GM10266 (cell line): Measurements from ENCODE around the gene JUND.
"Not testable (repeated sequence)": the region's sequence is repeated elsewhere in the genome, so short reads cannot be mapped to it uniquely, and the experiment has no call there.

Experiments
- DNase-seq: peaks from one replicate; pipeline ENCODE4 v3.0.0; 2012; ENCODE audit errors: extremely low spot score
- TF ChIP-seq, protein P1 (sequence below): IDR thresholded peaks from 2 replicates; pipeline ENCODE4 v1.5.1; 2012; ENCODE audit warnings: mild to moderate bottlenecking, low read depth; ENCODE audit not compliant: control insufficient read depth, insufficient read depth; ENCODE audit errors: missing control alignments

The JUND gene

DNA sequence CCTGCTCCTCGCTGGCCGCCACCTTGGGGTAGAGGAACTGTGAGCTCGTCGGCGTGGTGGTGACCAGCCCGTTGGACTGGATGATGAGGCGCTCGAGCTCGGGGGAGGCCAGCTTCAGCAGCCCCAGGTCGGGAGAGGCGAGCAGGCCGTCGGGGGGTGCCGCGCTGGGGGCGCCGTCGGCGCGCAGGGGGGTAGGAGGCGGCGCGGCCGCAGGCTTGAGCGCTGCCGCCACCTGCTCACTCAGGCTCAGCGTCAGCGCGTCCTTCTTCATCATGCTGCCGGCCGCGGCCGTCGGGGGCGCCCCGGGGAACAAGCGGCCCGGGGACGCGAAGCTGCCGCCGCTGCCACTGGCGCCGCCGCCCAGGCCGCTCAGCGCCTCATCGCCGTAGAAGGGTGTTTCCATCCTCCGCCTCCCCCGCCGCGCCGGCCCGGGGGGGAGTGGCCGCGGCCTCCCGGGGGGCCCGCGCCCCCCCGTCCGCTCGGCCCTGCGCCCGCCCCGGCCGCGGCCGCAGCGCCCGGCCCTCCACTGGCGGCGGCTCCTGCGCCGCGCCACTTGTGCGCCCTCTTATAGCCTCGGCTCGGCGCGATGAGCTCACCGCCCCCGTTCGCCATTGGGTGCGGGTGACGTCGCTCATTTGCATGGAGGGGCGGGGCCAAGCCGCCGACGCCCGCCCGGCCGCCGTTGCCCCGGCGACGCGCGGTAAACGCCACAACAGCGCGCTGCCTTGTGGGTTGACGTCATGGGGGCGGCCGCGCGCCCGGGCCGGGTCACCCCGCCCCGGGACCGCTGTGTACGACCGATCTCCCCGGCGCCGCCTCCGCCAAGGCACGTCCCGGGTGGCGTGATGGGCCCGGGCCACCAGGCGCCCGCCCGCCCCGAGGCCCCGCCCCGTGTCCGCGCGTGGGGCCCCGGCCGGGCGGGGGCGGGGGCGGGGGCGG is at the start of gene JUND:
TSS of gene JUND (minus strand) at position 541 of the 939 bp plus-strand sequence. CDS start at position 403, 138 bp downstream.
- TF ChIP-seq, protein P1, sequence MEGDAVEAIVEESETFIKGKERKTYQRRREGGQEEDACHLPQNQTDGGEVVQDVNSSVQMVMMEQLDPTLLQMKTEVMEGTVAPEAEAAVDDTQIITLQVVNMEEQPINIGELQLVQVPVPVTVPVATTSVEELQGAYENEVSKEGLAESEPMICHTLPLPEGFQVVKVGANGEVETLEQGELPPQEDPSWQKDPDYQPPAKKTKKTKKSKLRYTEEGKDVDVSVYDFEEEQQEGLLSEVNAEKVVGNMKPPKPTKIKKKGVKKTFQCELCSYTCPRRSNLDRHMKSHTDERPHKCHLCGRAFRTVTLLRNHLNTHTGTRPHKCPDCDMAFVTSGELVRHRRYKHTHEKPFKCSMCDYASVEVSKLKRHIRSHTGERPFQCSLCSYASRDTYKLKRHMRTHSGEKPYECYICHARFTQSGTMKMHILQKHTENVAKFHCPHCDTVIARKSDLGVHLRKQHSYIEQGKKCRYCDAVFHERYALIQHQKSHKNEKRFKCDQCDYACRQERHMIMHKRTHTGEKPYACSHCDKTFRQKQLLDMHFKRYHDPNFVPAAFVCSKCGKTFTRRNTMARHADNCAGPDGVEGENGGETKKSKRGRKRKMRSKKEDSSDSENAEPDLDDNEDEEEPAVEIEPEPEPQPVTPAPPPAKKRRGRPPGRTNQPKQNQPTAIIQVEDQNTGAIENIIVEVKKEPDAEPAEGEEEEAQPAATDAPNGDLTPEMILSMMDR, result peak; percentile 21

DNA sequence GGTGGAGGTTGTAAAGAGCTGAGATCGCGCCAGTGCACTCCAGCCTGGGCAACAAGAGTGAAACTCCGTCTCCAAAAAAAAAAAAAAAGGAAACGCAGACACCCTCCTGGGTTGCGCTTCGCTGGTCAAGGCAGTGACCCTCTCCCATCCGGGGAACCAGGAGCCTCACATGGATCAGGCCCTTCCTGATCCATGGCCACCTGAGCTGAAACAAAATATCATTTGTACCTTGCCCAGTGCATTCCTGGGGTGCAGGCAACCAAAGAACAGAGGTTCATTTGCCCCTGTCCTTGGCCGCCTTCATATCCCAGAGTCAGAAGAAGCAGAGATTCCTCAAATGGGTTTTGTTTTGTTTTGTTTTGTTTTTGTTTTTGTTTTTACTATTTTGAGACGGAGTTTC is 49.4 kb upstream of the JUND start:
- TF ChIP-seq, protein P1, result no peak
- no peak for DNase-seq

More for the DNA sequence above, at the start of gene JUND:
- DNase-seq, result peak; percentile 100

GRCh38 chr19:18329035-18329376 is 47.6 kb upstream of the JUND start:
- DNase-seq, result no peak
- TF ChIP-seq, protein P1, result no peak

GRCh38 chr19:18328340-18329034 is 47.1 kb upstream of the JUND start:
- TF ChIP-seq, protein P1, result peak; percentile 84
- peak; percentile 96 for DNase-seq

GRCh38 chr19:18326772-18327171 is 45.4 kb upstream of the JUND start:
- TF ChIP-seq, protein P1, result no peak
- no peak for DNase-seq

- not testable (repeated sequence) for DNase-seq
These were observed 42.9 kb upstream of the JUND start for GRCh38 chr19:18324373-18324731.

GRCh38 chr19:18322759-18323460 is 41.5 kb upstream of the JUND start, which contains the start of gene LSM4:
Gene LSM4 (minus strand): TSS chr19:18323076. CDS start chr19:18323020, 56 bp downstream.
- peak; percentile 98 for DNase-seq
- TF ChIP-seq, protein P1, result peak; percentile 42
